NCI-H128 (cell line): ENCODE measurements around the gene FITM2.
A peak's percentile ranks its signal among the peaks of the same experiment; 100 is the strongest.
"Not testable (repeated sequence)": the region's sequence is repeated elsewhere in the genome, so short reads cannot be mapped to it uniquely, and the experiment has no call there.

Experiments
- DNase-seq: peaks from one replicate; lab custom pipeline; 2025; ENCODE audit not compliant: unreplicated experiment; lab: John Stamatoyannopoulos, UW

The FITM2 gene, protein sequence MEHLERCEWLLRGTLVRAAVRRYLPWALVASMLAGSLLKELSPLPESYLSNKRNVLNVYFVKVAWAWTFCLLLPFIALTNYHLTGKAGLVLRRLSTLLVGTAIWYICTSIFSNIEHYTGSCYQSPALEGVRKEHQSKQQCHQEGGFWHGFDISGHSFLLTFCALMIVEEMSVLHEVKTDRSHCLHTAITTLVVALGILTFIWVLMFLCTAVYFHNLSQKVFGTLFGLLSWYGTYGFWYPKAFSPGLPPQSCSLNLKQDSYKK

DNA sequence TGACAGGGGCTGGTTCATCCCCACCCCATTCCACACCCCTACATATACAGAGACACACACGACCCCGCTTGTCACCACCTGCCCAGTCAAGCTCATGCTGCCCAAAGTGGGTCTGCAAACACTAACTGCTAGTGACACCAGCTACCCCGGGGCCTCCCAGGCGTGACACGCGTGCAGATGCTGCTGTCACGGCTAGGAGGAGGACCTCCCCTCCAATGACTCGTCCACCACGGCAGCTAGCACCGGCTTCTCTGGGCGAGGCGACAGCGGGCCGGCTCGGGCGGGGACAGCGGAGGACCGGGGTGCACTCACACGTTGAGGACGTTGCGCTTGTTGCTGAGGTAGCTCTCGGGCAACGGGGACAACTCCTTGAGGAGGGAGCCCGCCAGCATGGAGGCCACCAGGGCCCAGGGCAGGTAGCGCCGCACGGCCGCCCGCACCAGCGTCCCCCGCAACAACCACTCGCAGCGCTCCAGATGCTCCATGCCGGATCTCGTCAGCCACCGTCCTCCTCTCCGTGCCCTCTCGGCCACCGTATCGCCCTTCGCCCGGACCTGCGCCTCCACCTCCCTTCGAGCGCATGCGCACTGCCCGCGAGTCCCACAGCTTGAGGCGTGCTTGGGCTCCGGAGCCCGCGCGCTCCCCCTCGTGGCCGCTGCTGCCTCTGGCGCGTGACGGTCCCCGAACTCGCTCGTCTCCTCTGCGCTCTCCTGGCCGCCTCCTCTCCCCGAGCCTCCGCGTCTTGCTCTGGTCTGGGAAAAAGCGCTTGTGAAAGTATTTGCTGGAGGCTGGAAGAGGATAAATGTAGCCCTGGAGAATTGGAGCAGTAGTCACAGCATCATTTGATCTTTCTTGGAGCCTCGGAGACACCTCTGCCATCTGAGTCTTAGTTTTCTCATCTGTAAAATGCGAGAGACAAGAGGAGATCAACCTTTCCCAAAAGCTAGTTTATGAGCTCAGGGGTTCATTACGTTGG, at the start of gene FITM2:
Gene FITM2 (minus strand): TSS at position 539 of the 976 bp plus-strand sequence. CDS start 54 bp downstream, at position 485.
- DNase-seq = peak; percentile 94

DNA sequence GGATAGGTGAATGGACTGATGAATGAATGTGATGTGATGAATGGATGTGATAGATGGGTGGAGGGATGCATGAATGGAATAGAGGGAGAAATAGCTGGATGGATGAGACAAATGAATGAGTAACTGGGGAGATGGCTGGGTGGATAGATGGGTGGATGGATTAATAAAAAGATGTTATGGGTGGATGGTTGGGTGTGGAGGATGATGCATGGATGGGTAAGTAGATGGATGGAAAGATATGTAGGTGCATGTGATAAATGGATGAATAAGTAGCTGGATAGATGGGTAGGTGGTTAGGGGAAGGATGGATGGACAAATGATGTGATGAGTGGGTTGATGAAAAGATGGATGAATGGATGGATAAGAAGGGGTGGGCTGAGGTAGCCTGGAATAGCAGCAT, 49.2 kb upstream of the FITM2 start:
- no peak for DNase-seq

DNA sequence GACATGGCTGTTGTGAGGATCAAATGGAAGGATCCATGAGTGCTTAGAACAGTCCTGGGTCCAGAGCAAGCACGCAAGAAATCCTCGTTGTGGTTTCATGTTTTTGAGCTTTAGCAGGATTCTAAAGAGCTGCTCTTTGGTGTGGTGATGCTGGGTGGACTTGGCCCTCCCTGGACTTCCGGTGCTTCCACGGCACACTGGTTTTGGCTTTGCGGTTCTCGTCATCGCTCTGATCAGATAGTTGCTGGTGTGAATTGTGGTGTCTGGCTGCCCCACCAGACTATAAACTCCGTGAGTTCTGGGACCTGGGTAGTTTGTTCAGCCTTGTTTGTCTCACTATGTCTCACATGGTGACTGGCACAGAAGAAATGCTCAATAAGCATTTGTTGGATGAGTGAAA, 47.8 kb upstream of the FITM2 start:
- DNase-seq = no peak

DNA sequence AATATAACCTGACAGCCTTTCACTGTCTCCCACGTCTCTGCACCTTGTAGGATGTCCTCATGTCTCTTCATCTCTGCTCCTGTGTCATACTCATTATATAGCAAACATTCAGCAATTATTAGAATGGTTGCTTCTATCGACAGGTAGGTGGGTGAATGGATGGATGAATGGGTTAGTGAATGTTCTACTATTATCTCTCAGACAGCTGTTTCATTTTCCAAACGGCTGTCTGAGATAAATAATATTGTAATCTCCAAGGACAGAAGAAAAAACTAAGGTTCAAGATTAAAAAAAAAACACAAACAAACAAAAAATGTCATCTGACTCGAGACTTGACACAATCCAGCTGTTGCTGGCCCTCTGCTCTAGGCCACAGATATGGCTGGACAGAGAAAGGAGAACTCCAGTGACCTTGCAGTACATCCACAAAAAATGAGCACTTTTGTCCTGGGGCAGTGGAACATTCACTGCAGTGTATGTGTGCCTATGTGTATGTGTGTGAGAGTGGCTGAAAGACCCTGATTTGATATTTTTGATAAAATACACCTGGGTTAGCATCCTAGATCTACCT, 46.6 kb upstream of the FITM2 start:
- DNase-seq = no peak

DNA sequence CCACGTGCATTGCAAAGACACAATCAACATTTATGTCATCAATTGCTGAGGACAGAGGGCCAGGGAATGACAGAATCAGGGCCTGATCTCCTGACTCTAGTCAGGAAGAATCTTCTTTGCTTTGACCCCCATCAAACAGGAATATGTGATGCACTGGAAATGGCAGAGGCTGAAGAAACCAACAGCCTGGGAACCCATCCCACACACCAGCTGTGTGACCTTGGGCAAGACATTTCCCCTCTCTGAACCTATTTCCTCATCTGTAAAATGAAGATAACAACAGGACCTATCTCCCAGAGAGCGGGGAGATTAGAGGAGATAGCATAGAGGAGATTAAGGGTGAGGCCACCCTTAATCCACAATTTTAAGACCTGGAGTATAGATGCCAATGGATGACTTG, 46.0 kb upstream of the FITM2 start:
- DNase-seq = no peak

DNA sequence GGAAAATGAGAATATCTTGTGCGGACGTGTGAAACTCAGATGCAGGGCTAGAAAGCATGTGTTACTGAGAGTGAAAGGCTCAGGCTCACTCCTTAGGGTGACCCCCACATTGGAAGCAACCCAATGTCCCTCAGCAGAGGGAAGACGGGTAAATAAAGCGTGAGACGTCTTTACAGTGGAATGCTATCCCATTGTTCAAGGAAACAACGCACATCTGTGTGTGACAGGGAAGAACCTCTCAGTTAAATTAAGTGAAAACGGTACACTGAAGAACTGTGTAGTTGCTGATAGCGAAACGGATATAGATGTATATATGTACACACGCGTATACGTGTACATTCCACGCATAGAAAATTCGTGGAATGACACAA, 45.3 kb upstream of the FITM2 start:
- no peak for DNase-seq

DNA sequence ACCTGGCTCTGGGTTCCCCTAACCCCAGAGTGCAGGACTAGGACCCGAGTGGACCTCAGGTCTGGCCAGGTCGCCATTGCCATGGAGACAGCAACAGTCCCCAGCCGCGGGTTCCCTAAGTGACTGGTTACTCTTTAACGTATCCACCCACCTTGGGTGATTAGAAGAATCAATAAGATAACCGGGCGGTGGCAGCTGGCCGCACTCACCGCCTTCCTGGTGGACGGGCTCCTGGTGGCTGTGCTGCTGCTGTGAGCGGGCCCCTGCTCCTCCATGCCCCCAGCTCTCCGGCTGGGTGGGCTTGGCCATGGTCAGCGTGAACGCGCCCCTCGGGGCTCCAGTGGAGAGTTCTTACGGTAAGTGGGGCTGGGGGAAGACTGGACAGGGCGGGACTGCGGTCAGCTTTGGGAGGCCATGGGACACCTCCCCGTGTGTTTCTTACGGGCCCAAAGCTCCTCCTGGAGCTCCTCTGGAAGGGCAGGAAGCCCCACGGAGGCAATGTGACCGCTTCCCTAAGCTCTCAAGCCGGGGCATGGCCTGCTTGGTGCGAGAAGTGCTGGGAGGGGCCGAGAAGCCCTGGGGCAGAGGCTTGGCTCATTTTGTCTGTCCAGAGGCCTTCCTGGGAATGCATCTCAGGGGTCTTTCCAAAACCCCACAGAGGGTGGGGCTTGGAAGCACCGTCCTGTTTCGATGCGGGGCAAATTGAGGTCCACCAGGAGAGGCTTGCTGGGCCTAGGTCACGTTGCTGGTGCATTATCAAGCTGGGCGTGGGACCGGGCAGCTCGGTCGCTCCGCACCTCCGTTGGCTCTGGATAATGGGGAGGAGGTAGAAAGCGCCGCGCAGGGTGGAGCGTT, 44.7 kb upstream of the FITM2 start, which contains the start of gene HNF4A:
Gene HNF4A (plus strand): TSS at position 202 of the 855 bp plus-strand sequence. CDS start 106 bp downstream, at position 308.
- no peak for DNase-seq

DNA sequence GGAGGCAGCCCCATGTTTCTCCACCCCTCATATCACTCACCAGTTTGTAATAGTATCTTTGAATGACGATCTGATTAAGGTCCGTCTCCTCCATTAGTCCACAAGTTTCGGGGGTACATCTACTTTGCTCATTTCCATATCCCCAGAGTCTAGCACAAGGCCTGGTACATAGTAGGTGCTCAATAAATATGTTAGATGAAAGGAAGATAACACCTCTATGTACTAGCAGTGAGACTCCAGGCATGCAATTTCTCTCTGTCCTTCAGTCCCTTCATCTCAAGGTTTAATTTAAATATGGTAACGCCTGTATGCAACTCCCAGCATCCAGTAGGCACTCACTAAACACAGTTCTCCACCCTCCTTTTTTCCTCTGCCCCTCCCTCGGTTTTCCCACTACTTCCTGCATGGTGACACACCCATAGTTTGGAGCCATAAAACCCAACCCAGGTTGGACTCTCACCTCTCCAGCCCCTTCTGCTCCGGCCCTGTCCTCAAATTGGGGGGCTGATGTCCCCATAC, 44.0 kb upstream of the FITM2 start:
- DNase-seq = no peak

DNA sequence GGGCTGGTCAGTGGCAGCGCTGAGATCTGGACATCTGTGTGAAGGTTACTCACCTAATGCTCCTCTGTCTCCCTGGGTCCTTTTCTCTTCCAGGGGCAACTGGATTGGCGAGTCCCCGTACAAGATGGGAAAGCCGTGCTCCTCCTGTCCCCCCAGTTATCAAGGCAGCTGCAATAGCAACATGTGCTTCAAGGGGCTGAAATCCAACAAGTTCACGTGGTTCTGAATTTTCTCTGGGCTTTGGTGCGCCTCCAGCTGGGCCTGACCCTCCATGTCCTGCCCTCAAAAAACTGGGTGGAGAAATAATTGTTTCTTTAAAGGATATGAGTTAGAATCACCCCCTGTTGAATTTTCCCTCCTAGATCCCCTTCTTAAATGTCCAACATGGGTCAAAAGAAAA, 39.6 kb upstream of the FITM2 start:
- DNase-seq = no peak

DNA sequence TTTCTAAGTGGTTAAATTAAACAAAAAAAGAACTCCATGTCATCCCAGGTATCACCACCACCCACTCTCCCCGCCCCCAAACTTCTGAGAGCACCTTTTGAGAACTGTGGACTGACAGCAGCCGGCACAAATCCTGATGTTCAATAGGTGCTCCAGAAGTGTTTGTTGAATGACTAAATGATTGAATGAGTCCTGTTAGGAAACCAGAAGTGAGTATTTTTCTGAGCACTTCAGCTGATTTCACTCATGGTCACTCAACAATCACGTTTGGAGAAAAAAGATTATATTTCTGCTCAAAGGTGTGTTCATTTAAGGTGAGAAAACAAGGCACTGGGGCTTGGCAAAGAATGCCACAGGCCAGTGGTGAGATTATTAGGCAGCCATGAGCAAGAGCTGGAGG, 38.3 kb upstream of the FITM2 start:
- no peak for DNase-seq

DNA sequence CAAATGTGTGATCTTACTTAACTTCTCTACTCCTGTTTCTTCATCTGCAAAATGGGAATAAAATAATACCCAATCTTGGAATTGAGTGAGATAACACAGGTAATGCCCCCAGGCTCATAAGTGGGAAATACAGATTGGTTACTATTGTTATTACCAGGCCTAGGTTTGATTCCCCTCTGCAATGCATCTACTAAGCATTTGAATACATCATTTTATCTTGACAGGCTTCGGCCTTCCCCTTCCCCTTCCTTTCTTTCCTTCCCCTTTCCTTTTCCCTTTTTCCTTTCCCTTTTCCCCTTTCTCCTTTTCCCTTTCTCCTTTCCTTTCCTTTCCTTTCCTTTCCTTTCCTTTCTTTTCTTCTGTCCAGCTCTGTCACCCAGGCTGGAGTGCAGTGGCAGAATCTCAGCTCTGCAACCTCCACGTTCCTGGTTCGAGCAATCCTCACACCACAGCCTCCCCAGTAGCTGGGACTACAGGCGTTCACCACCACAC, 37.2 kb upstream of the FITM2 start:
- DNase-seq = no peak

DNA sequence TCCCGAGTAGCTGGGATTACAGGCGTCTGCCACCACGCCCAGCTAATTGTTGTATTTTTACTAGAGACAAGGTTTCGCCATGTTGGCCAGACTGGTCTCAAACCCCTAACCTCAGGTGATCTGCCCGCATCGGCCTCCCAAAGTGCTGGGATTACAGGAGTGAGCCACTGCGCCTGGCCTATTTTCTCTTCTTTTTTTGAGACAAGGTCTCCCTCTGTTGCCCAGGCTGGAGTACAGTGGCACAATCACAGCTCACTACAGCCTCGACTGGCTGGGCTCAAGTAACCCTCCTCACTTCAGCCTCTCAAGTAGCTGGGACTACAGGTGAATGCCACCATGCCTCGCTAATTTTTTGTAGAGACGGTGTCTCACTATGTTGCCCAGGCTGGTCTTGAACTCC, 34.9 kb upstream of the FITM2 start:
- not testable (repeated sequence) for DNase-seq

DNA sequence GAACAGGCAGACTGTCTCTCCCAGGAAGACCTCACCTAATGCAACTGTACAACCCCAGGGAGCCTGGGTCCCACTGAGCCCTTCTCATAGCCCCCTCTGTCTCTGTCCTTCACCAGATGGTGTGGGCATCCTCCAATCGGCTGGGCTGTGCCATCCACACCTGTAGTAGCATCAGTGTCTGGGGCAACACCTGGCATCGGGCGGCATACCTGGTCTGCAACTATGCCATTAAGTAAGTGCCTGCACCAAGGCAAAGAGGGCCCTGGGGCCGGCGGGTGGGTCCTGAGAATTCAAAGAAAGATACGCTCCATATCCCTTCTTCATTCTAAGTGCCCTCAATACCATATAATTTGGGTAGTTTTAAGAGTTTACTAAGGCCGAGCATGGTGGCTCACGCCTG, 34.1 kb upstream of the FITM2 start:
- DNase-seq = no peak

DNA sequence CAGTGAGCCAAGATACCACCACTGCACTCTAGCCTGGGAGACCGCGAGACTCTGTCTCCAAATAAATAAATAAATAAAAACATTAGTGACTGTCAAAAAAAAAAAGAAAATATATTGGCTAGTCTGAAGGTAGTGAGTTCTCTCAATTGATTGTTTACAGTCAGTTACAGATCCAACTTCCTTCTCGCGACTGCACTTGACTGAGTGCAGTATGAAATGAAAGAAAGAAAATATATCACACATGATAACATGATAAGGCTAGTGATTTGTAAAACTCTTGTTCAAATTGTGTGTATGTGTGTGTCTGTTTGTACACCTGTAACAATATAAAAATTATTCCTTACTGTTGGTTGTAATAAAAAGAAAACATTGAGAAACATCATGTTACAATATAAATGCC, 33.7 kb upstream of the FITM2 start:
- no peak for DNase-seq

DNA sequence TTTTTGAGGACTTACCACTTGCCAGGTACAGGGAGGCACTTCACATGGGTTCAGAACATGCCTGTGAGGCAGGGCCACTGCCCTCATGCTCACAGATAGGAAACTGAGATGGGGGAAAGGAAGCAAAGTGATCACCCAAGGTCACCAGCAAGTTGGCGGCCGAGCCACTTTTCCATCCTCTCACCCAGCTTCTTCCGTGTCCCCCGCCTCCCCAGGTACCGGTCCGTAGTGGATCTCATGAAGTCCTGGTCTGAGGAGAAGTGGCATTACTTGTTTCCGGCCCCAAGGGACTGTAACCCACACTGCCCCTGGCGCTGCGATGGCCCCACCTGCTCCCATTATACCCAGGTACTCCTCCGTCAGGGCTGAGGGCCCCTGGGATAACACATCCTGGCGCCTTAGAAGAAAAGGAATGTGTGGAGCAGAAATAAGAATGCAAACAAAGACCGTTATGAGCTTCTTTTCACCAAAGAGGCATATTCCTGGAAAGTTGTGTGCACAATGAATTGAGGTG, 32.2 kb upstream of the FITM2 start:
- no peak for DNase-seq

DNA sequence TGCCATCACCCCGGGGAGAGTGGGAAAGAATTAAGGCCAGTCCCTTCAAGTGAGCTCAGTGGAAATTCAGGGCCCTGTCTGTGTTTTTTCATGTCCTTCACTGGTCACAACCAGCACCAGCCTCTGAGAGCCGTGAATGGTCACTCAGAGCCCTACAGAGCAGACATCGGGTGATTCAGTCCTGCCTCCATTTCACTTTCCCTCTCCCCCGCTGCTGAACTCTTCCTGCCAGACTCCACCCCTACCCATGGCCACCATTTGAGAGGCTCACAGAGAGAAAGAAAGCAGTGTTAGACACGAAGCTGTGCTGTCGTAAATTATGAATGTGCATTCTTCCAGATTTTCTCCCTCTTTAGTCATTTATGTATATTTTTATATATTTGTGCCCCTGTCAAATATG, 31.2 kb upstream of the FITM2 start:
- DNase-seq = no peak

DNA sequence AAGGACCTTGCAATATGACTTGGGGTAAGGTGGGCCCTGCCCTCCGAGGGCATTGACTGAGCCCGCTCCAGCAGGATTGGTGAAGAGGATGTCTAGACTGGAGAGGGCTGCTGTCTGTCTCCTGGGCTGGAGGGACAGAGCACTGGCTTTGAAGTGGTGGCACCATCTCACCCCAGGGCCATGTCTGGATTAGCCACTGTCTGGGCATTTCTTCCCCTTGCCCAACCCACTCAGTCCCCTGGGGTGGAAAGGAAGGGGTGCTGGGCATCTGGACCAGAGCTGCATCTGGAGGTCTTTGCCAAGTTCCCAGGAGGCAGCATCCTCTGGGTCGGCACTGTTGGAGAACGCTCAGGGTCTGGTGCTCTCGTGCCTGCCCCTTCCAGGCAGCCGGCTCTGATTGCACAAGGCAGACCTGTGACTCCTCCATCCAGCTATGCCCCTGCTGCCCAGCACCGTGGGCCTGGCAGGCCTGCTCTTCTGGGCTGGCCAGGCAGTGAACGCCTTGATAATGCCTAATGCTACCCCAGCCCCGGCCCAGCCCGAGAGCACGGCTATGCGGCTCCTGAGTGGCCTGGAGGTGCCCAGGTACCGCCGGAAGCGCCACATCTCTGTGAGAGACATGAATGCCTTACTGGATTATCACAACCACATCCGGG, 25.9 kb upstream of the FITM2 start, which contains the start of gene R3HDML:
Gene R3HDML (plus strand): TSS at position 319 of the 656 bp plus-strand sequence. CDS start 115 bp downstream, at position 434.
- DNase-seq = no peak

DNA sequence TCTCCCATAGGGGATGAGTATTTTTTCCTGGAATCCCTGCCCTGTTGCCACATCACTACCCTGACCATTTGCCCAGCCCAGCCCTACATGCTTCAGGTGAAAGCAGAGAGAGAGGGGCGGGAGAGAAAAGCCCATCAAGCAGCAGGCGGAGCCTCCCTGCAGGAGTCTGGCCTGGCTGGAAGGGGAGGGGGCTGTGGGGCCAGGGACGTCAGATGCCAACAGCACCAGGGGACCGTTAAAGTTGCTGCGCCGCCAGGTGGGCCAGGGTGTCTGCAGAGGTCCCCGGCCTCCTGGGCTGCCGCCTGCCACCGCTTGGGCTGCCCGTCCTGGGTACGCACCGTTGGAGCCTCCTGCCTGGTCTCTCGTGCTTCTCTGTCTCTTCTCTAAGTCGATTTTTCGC, 25.1 kb upstream of the FITM2 start:
- no peak for DNase-seq

DNA sequence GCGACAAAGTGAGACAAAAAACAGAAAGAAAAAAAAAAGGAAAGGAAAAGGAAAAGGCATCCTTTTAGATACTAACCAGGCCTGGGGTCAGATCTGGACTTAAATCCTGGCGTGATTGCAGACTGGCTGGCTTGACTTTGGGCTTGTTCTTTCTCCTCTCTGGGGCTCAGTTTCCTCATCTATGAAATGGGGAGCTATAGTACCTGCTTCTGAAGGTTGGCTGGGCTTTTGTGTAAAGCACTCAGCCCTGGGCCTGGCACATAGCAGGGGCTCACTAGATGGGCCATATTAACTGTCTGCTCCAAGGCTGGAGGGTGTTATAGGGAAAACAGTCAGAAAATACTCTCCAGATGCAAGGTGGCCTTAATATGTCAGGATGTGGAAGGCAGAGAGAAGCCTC, 24.7 kb upstream of the FITM2 start:
- DNase-seq = no peak

DNA sequence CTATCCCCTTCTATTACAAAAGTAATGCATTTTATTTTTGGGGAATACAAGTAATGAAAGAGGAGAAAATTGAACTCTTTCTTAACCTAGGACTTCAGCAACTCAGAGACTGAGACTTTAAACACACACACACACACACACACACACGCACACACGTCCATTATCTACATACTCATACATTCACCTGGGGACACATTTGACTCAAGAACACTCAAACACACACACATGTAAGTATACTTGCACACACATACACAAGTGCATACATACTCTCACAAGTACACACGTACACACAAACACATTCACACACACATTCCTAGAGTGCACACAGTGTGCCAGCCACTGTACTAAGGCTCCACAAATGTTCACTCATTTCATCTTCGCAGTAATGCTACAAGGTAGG, 23.7 kb upstream of the FITM2 start:
- DNase-seq = no peak
